Brain microvascular endothelial cell (primary cell): ENCODE results near the gene TNK1.
A peak's percentile ranks its signal among the peaks of the same experiment; 100 is the strongest.

Experiments used
- DNase-seq: peaks from one replicate; pipeline ENCODE4 v3.0.0-alpha.2; 2020
- H3K27ac ChIP-seq: fragments of 250-450 bp; sonication (Bioruptor Pico); 2 replicates; pipeline ENCODE4 v1.5.1; 2020; ENCODE audit warnings: mild to moderate bottlenecking, moderate library complexity
- H3K27me3 ChIP-seq: fragments of 250-450 bp; sonication (Bioruptor Pico); replicated peaks from 2 replicates; pipeline ENCODE4 v1.5.1; 2020; ENCODE audit warnings: mild to moderate bottlenecking
- H3K36me3 ChIP-seq: fragments of 250-450 bp; sonication (Bioruptor Pico); replicated peaks from 2 replicates; pipeline ENCODE4 v1.5.1; 2020; ENCODE audit warnings: mild to moderate bottlenecking
- H3K4me3 ChIP-seq: 2 replicates; pipeline ENCODE4 v1.5.1; 2011; ENCODE audit warnings: low read depth, mild to moderate bottlenecking, control low read depth, low read length, moderate library complexity
- in situ Hi-C: cut with HindIII; loops from 2 replicates; pipeline ENCODE4 v1.10.0; 2017; ENCODE audit warnings: low sequenced_read_pairs, low pct_ligation_motif_present
- TF ChIP-seq, protein P1 (sequence below): IDR thresholded peaks from 2 replicates; pipeline ENCODE4 v1.5.1; 2011; ENCODE audit warnings: low read depth, mild to moderate bottlenecking, moderate library complexity, low read length, control low read depth, inconsistent platforms; ENCODE audit errors: missing control alignments

Gene TNK1

DNA sequence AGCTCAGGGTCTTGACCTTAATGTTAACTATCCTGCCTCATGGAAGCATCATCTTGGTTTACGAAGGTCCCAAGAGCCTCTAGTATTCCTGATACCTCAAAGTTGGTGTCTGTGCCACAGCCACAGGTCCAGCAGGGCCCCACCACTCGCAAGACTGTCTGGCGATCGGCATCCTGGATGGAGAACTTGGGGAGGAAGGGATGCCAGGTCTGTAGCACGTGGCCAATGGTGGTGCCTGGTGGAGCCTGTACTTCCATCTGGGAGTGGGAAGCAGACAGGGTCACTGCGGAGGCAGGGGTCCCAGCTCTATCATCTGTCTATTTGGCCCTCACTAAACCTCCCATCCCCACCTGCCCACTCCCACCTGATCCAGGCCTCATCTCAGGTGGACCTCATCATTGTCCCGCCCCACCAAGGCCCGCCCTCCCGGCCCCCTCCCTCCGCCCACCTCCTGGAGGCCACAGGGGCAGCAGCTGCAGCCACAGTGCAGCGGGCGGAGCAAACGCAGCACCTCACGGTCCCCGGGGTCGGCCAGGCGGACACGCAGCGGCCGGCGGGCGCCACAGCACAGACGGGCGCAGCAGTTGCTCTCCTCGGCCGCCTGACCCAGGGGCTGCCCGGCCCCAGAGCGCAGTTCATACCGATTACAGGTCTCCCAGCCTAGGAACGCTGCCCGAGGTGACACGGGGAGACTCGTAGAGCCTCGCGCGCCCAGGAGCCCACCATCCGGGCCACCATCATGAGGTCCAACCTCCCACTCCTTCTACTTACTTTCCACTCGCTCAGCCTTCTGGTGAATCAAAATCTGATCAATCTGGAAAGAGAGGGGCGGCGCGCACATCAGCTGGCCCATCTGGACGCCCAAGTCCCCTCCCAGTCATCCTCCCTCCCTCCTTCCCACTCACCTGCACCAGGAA is 12.1 kb downstream of the TNK1 start:
- Histone ChIP-seq H3K36me3 (peaks cover 43% of the 10 kb centered on the region), H3K27me3 (no peaks in the 10 kb centered on the region), H3K27ac (no peak overlapping the region), H3K4me3 (peak overlapping the region; percentile 83)
- TF ChIP-seq, protein P1, sequence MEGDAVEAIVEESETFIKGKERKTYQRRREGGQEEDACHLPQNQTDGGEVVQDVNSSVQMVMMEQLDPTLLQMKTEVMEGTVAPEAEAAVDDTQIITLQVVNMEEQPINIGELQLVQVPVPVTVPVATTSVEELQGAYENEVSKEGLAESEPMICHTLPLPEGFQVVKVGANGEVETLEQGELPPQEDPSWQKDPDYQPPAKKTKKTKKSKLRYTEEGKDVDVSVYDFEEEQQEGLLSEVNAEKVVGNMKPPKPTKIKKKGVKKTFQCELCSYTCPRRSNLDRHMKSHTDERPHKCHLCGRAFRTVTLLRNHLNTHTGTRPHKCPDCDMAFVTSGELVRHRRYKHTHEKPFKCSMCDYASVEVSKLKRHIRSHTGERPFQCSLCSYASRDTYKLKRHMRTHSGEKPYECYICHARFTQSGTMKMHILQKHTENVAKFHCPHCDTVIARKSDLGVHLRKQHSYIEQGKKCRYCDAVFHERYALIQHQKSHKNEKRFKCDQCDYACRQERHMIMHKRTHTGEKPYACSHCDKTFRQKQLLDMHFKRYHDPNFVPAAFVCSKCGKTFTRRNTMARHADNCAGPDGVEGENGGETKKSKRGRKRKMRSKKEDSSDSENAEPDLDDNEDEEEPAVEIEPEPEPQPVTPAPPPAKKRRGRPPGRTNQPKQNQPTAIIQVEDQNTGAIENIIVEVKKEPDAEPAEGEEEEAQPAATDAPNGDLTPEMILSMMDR = no peak
- in situ Hi-C loops = no loop called here
- no peak for DNase-seq

DNA sequence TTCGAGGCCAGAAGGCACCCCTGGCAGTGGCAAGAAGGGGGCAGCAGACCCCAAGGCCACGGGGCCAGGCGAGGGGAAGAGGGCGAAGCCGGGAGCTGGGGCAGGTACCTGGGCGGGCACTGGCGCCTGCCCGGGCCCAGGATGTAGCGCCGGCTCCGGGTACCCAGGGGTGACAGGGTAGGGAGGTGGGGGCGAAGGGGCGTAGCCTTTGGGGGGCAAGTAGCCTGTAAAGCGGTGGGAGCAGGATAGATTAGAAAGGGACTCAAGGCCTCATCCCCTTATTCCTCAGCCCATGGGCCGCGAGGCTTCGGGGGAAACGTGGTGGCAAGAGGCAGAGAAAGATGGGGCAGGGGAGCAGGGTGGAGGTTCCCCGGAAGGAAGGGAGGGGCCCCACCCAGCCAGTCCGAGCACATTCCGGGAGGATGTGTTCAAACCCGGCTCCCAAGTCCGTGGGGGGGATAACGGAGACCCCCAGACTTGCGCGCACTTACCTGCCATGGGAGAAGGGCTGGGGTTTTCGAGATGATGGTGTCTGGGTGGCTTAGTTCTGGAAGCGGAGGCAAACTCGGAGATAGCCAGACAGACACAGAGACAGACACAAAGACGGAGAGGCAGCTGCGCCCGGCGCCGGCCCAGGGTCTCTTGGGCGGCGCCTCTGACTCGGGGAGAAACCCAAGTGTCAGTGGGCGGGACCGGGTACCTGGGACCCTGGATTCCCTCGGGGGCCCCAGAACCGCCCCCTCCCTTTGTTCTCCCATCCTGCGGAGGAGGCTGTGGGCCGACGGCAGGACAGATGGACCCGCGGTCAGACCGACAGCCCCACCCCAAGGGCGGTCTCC is 12.9 kb downstream of the TNK1 start:
- in situ Hi-C loops = no loop called here
- no peak for DNase-seq
- H3K4me3 ChIP-seq = peak overlapping the region; percentile 83
- peaks cover 40% of the 10 kb centered on the region for H3K36me3 ChIP-seq
- peak overlapping the region; percentile 80 for H3K27ac ChIP-seq
- TF ChIP-seq, protein P1 = peak; percentile 32
- no peaks in the 10 kb centered on the region for H3K27me3 ChIP-seq

GRCh38 chr17:7394452-7395191 is 13.7 kb downstream of the TNK1 start, which contains the start of gene PLSCR3:
TSS of gene PLSCR3 (minus strand) at chr17:7394525. CDS start at chr17:7394110, 415 bp downstream.
- peak within 1 kb of the TSS; percentile 80 for H3K27ac ChIP-seq
- TF ChIP-seq, protein P1 = peak; percentile 71
- no peaks in the 10 kb centered on the region for H3K27me3 ChIP-seq
- peaks cover 32% of the 10 kb centered on the region for H3K36me3 ChIP-seq
- peak within 1 kb of the TSS; percentile 83 for H3K4me3 ChIP-seq
- DNase-seq = peak; percentile 78
- in situ Hi-C loops = no loop called here

GRCh38 chr17:7396147-7396546 is 15.3 kb downstream of the TNK1 start:
- DNase-seq = no peak
- Histone ChIP-seq H3K4me3 (no peak overlapping the region), H3K27ac (no peak overlapping the region), H3K36me3 (peaks cover 16% of the 10 kb centered on the region), H3K27me3 (no peaks in the 10 kb centered on the region)
- TF ChIP-seq, protein P1 = no peak
- in situ Hi-C loops = no loop called here

- H3K27ac ChIP-seq = no peak overlapping the region
- H3K27me3 ChIP-seq = no peaks in the 10 kb centered on the region
- in situ Hi-C loops = no loop called here
- TF ChIP-seq, protein P1 = no peak
- no peak overlapping the region for H3K4me3 ChIP-seq
- DNase-seq = no peak
- H3K36me3 ChIP-seq = no peaks in the 10 kb centered on the region
Observed at GRCh38 chr17:7398612-7399011, 17.7 kb downstream of the TNK1 start.
